ENCODE measurements around the gene RABGAP1. TPM values are rescaled to one million over a fixed set of nuclear protein-coding genes. Genes with fewer than 3 reads are reported as not detected.

RABGAP1 gene
- total and polyA plus RNA-seq, 10 of the 15 experiments (the other 5 are each of a cell fraction or from before 2014, with no cell fraction given) = 2.6 to 31.6 (median 12.5) TPM

DNA sequence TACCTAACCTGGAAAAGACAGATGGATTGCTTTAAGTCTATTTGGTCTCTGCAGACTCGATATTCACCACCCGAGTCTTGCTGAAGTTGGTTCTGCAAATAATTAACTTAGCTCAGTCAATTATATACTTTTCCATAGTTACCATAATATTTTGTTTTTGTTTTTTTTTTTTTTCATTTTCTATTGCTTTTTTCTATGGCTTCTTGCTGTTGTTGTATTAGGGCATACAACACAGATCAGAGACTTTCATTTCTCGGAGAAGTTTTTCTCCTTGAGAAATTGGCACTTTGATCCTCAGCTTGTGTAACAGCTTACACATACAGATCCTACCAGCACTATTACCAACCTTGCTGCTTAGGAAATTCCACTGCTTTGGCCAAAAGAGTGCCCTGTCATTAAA, 180.6 kb downstream of the RABGAP1 start (continued):
- TF ChIP-seq, protein P1, sequence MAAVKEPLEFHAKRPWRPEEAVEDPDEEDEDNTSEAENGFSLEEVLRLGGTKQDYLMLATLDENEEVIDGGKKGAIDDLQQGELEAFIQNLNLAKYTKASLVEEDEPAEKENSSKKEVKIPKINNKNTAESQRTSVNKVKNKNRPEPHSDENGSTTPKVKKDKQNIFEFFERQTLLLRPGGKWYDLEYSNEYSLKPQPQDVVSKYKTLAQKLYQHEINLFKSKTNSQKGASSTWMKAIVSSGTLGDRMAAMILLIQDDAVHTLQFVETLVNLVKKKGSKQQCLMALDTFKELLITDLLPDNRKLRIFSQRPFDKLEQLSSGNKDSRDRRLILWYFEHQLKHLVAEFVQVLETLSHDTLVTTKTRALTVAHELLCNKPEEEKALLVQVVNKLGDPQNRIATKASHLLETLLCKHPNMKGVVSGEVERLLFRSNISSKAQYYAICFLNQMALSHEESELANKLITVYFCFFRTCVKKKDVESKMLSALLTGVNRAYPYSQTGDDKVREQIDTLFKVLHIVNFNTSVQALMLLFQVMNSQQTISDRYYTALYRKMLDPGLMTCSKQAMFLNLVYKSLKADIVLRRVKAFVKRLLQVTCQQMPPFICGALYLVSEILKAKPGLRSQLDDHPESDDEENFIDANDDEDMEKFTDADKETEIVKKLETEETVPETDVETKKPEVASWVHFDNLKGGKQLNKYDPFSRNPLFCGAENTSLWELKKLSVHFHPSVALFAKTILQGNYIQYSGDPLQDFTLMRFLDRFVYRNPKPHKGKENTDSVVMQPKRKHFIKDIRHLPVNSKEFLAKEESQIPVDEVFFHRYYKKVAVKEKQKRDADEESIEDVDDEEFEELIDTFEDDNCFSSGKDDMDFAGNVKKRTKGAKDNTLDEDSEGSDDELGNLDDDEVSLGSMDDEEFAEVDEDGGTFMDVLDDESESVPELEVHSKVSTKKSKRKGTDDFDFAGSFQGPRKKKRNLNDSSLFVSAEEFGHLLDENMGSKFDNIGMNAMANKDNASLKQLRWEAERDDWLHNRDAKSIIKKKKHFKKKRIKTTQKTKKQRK (IDR thresholded peaks at IDR 0.05; ENCODE audit: low read depth, low read length) = no peak
- TF ChIP-seq, protein P2, sequence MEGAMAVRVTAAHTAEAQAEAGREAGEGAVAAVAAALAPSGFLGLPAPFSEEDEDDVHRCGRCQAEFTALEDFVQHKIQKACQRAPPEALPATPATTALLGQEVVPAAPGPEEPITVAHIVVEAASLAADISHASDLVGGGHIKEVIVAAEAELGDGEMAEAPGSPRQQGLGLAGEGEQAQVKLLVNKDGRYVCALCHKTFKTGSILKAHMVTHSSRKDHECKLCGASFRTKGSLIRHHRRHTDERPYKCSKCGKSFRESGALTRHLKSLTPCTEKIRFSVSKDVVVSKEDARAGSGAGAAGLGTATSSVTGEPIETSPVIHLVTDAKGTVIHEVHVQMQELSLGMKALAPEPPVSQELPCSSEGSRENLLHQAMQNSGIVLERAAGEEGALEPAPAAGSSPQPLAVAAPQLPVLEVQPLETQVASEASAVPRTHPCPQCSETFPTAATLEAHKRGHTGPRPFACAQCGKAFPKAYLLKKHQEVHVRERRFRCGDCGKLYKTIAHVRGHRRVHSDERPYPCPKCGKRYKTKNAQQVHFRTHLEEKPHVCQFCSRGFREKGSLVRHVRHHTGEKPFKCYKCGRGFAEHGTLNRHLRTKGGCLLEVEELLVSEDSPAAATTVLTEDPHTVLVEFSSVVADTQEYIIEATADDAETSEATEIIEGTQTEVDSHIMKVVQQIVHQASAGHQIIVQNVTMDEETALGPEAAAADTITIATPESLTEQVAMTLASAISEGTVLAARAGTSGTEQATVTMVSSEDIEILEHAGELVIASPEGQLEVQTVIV (IDR thresholded peaks at IDR 0.05; ENCODE audit: borderline replicate concordance, partially characterized antibody) = no peak
- no peak for TF ChIP-seq SUZ12 (IDR thresholded peaks at IDR 0.05; ENCODE audit: unreplicated experiment)
- TF ChIP-seq PML (IDR thresholded peaks at IDR 0.05; ENCODE audit: low read length) = no peak
- TF ChIP-seq, protein P3, sequence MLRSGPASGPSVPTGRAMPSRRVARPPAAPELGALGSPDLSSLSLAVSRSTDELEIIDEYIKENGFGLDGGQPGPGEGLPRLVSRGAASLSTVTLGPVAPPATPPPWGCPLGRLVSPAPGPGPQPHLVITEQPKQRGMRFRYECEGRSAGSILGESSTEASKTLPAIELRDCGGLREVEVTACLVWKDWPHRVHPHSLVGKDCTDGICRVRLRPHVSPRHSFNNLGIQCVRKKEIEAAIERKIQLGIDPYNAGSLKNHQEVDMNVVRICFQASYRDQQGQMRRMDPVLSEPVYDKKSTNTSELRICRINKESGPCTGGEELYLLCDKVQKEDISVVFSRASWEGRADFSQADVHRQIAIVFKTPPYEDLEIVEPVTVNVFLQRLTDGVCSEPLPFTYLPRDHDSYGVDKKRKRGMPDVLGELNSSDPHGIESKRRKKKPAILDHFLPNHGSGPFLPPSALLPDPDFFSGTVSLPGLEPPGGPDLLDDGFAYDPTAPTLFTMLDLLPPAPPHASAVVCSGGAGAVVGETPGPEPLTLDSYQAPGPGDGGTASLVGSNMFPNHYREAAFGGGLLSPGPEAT (IDR thresholded peaks at IDR 0.05; ENCODE audit: low read depth) = no peak
- TF ChIP-seq, protein P4, sequence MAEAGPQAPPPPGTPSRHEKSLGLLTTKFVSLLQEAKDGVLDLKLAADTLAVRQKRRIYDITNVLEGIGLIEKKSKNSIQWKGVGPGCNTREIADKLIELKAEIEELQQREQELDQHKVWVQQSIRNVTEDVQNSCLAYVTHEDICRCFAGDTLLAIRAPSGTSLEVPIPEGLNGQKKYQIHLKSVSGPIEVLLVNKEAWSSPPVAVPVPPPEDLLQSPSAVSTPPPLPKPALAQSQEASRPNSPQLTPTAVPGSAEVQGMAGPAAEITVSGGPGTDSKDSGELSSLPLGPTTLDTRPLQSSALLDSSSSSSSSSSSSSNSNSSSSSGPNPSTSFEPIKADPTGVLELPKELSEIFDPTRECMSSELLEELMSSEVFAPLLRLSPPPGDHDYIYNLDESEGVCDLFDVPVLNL (IDR thresholded peaks at IDR 0.05; ENCODE audit: low read depth, low read length) = no peak
- TF ChIP-seq, protein P5, sequence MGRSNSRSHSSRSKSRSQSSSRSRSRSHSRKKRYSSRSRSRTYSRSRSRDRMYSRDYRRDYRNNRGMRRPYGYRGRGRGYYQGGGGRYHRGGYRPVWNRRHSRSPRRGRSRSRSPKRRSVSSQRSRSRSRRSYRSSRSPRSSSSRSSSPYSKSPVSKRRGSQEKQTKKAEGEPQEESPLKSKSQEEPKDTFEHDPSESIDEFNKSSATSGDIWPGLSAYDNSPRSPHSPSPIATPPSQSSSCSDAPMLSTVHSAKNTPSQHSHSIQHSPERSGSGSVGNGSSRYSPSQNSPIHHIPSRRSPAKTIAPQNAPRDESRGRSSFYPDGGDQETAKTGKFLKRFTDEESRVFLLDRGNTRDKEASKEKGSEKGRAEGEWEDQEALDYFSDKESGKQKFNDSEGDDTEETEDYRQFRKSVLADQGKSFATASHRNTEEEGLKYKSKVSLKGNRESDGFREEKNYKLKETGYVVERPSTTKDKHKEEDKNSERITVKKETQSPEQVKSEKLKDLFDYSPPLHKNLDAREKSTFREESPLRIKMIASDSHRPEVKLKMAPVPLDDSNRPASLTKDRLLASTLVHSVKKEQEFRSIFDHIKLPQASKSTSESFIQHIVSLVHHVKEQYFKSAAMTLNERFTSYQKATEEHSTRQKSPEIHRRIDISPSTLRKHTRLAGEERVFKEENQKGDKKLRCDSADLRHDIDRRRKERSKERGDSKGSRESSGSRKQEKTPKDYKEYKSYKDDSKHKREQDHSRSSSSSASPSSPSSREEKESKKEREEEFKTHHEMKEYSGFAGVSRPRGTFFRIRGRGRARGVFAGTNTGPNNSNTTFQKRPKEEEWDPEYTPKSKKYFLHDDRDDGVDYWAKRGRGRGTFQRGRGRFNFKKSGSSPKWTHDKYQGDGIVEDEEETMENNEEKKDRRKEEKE (IDR thresholded peaks at IDR 0.05) = no peak
- TF ChIP-seq SMAD1 (IDR thresholded peaks at IDR 0.05; ENCODE audit: low read depth, partially characterized antibody) = no peak
- TF ChIP-seq SIX5 (IDR thresholded peaks at IDR 0.05; ENCODE audit: low read depth, low read length, severe bottlenecking) = no peak
- no peak for TF ChIP-seq KAT2A (conservative IDR thresholded peaks at IDR 0.05; ENCODE audit: control insufficient read depth, low read depth, low read length)
- no peak for TF ChIP-seq SRF (IDR thresholded peaks at IDR 0.05; ENCODE audit: low read depth in 2 of 2, low read length in 2 of 2)
